Measurements from ENCODE around the gene KCNG4.

GRCh38 chr16:84227548-84227947, 12.3 kb downstream of the KCNG4 start:
- no peak for TF ChIP-seq CTCF (IDR thresholded peaks at IDR 0.05)
- TF ChIP-seq EZH2 (IDR thresholded peaks at IDR 0.05): no peak
- TF ChIP-seq EZH2phosphoT487 (IDR thresholded peaks at IDR 0.05): no peak

Data from neural progenitor cell (in vitro differentiated cells).